Adrenal gland (tissue), 5 donors: ENCODE data around the gene PCDHB5.

Experiments
- POLR2A ChIP-seq, 2 donors: fragments of 450-650 bp; IDR thresholded peaks; one replicate each; pipeline ENCODE4 v1.6.1; 2017; ENCODE audit warnings: antibody characterized with exemption in 2 of 2, mild to moderate bottlenecking in 2 of 2, moderate library complexity in 1 of 2
- TF ChIP-seq, protein P1 (sequence below), 6 experiments: fragments of 450-650 bp in 4 of 6; fragments of 200-600 bp in 2 of 6; sonication (generic) in 1 of 6; IDR thresholded peaks; 1 replicate in 5 of 6; 2 replicates in 1 of 6; pipeline versions ENCODE4 v1.5.1 to v1.8.0; 2016 to 2021; ENCODE audit warnings: antibody characterized with exemption in 6 of 6, mild to moderate bottlenecking in 2 of 6, moderate library complexity in 1 of 6
- donor health status: DM: no; HTN: no; CAD: no.

DNA sequence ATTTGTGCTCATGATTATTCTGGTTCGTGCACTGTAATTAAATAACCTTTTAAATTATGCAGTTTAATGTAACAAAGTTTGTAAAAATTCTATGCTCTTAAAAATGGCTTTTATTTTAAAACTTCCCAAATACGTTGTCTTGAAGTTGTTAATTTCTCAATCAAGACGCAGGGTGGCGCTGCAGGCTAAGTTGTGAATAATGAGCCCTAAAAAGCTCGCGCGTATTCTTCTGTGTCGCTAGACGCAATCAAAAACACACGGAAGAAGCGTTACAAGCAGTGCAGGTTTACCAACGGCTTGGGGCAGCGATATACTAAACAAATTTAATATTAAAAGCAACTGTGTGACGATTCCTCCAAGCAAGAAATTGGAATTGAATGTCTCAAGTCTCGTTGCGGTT, 13.4 kb upstream of the PCDHB5 start, which contains the start of gene PCDHB4:
- no peak for TF ChIP-seq POLR2A (IDR thresholded peaks at IDR 0.05)
- TF ChIP-seq, protein P1, sequence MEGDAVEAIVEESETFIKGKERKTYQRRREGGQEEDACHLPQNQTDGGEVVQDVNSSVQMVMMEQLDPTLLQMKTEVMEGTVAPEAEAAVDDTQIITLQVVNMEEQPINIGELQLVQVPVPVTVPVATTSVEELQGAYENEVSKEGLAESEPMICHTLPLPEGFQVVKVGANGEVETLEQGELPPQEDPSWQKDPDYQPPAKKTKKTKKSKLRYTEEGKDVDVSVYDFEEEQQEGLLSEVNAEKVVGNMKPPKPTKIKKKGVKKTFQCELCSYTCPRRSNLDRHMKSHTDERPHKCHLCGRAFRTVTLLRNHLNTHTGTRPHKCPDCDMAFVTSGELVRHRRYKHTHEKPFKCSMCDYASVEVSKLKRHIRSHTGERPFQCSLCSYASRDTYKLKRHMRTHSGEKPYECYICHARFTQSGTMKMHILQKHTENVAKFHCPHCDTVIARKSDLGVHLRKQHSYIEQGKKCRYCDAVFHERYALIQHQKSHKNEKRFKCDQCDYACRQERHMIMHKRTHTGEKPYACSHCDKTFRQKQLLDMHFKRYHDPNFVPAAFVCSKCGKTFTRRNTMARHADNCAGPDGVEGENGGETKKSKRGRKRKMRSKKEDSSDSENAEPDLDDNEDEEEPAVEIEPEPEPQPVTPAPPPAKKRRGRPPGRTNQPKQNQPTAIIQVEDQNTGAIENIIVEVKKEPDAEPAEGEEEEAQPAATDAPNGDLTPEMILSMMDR (IDR thresholded peaks at IDR 0.05): peak in 3 of 6 experiments; percentile 12 to 17 (median 12)
